WTC11 (cell line): Measurements from ENCODE around the gene RAB34. TPM values are rescaled to one million over a fixed set of nuclear protein-coding genes. Genes with fewer than 3 reads are reported as not detected.

Experiments
- ATAC-seq: fragments of 200-7000 bp; cut with Tn5 transposase; 2 replicates; pipeline ENCODE4 v1.10.0; 2021; ENCODE audit warnings: mild to moderate bottlenecking, moderate library complexity
- CTCF ChIA-PET: fragments of 300-600 bp; sonication (Branson Sonifier 250); formaldehyde crosslinking; loops from one replicate; lab custom pipeline; 2021; ENCODE audit warnings: antibody characterized with exemption; lab: Charles Lee
- POLR2A ChIA-PET: fragments of 350-600 bp; sonication (Branson Sonifier 250); formaldehyde crosslinking; loops from one replicate; lab custom pipeline; 2021; ENCODE audit warnings: antibody characterized with exemption; lab: Charles Lee
- DNase-seq: peaks from one replicate; pipeline ENCODE4 v3.0.0; 2021; ENCODE audit warnings: low spot score
- H3K27ac Mint-ChIP-seq: 2 replicates; pipeline ENCODE4 v1.8.0; 2021; ENCODE audit warnings: mixed read lengths
- H3K27me3 Mint-ChIP-seq: 2 replicates; pipeline ENCODE4 v1.8.0; 2021; ENCODE audit warnings: low read depth, mild to moderate bottlenecking, moderate library complexity, mixed read lengths
- H3K36me3 Mint-ChIP-seq: 2 replicates; pipeline ENCODE4 v1.8.0; 2021; ENCODE audit warnings: mixed read lengths
- H3K4me1 Mint-ChIP-seq: 2 replicates; pipeline ENCODE4 v1.8.0; 2022; ENCODE audit warnings: mixed read lengths
- H3K4me3 Mint-ChIP-seq: 2 replicates; pipeline ENCODE4 v1.8.0; 2021; ENCODE audit warnings: mild to moderate bottlenecking, moderate library complexity, mixed read lengths
- H3K9me3 Mint-ChIP-seq: 2 replicates; pipeline ENCODE4 v1.8.0; 2021; ENCODE audit warnings: mixed read lengths
- AFF4 ChIP-seq: sonication (generic); formaldehyde crosslinking; IDR thresholded peaks from 2 replicates; pipeline ENCODE4 v1.8.1; 2023; ENCODE audit warnings: mild to moderate bottlenecking, missing genetic modification reagents, borderline replicate concordance
- ATF1 ChIP-seq: sonication (generic); formaldehyde crosslinking; IDR thresholded peaks from 2 replicates; pipeline ENCODE4 v1.8.1; 2023; ENCODE audit warnings: mild to moderate bottlenecking, moderate library complexity, missing genetic modification reagents
- CREM ChIP-seq: sonication (generic); formaldehyde crosslinking; IDR thresholded peaks from 2 replicates; pipeline ENCODE4 v1.8.1; 2022; ENCODE audit warnings: mild to moderate bottlenecking, missing genetic modification reagents, moderate library complexity
- ELF4 ChIP-seq: sonication (generic); formaldehyde crosslinking; IDR thresholded peaks from 2 replicates; pipeline ENCODE4 v1.8.1; 2022; ENCODE audit warnings: low read depth, mild to moderate bottlenecking, moderate library complexity, missing genetic modification reagents
- EMX1 ChIP-seq: fragments of 250-450 bp; sonication (Bioruptor Pico); IDR thresholded peaks from 2 replicates; pipeline ENCODE4 v1.8.0; 2021; ENCODE audit warnings: mild to moderate bottlenecking
- FOXP4 ChIP-seq: sonication (generic); formaldehyde crosslinking; IDR thresholded peaks from 2 replicates; pipeline ENCODE4 v1.8.0; 2022; ENCODE audit warnings: mild to moderate bottlenecking, missing genetic modification reagents
- GABPB1 ChIP-seq: sonication (generic); formaldehyde crosslinking; IDR thresholded peaks from 2 replicates; pipeline ENCODE4 v1.8.1; 2023; ENCODE audit warnings: mild to moderate bottlenecking, missing genetic modification reagents
- GTF2I ChIP-seq: fragments of 250-450 bp; sonication (Bioruptor Pico); conservative IDR thresholded peaks from 2 replicates; pipeline ENCODE4 v1.4.0; 2021; ENCODE audit warnings: mild to moderate bottlenecking
- HMGXB4 ChIP-seq: sonication (generic); formaldehyde crosslinking; IDR thresholded peaks from 2 replicates; pipeline ENCODE4 v1.8.1; 2023; ENCODE audit warnings: mild to moderate bottlenecking, moderate library complexity, missing genetic modification reagents
- IRF2 ChIP-seq: sonication (generic); formaldehyde crosslinking; IDR thresholded peaks from 2 replicates; pipeline ENCODE4 v1.8.0; 2022; ENCODE audit warnings: low read depth, missing genetic modification reagents, borderline replicate concordance
- JUN ChIP-seq: sonication (generic); formaldehyde crosslinking; IDR thresholded peaks from 2 replicates; pipeline ENCODE4 v1.8.0; 2023; ENCODE audit warnings: mild to moderate bottlenecking, missing genetic modification reagents
- NFATC4 ChIP-seq: fragments of 250-450 bp; sonication (Bioruptor Pico); IDR thresholded peaks from 2 replicates; pipeline ENCODE4 v1.9.0; 2021; ENCODE audit warnings: mild to moderate bottlenecking
- PREB ChIP-seq: sonication (generic); formaldehyde crosslinking; IDR thresholded peaks from 2 replicates; pipeline ENCODE4 v1.8.1; 2022; ENCODE audit warnings: mild to moderate bottlenecking, missing genetic modification reagents, moderate library complexity, borderline replicate concordance
- ZBTB21 ChIP-seq: sonication (generic); formaldehyde crosslinking; IDR thresholded peaks from 2 replicates; pipeline ENCODE4 v1.8.1; 2023; ENCODE audit warnings: mild to moderate bottlenecking, missing genetic modification reagents, borderline replicate concordance
- ZBTB43 ChIP-seq: sonication (generic); formaldehyde crosslinking; IDR thresholded peaks from 2 replicates; pipeline ENCODE4 v1.8.1; 2023; ENCODE audit warnings: mild to moderate bottlenecking, missing genetic modification reagents
- ZNF281 ChIP-seq: sonication (generic); formaldehyde crosslinking; IDR thresholded peaks from 2 replicates; pipeline ENCODE4 v1.8.0; 2023; ENCODE audit warnings: mild to moderate bottlenecking, missing genetic modification reagents
- ZNF416 ChIP-seq: fragments of 250-450 bp; sonication (Bioruptor Pico); IDR thresholded peaks from 2 replicates; pipeline ENCODE4 v1.9.0; 2021; ENCODE audit warnings: mild to moderate bottlenecking, inconsistent platforms
- ZNF512 ChIP-seq: sonication (generic); formaldehyde crosslinking; IDR thresholded peaks from 2 replicates; pipeline ENCODE4 v1.8.1; 2022; ENCODE audit warnings: missing genetic modification reagents, borderline replicate concordance
- ZNF671 ChIP-seq: fragments of 250-450 bp; sonication (Bioruptor Pico); IDR thresholded peaks from 2 replicates; pipeline ENCODE4 v1.8.0; 2021; ENCODE audit warnings: mild to moderate bottlenecking
- total RNA-seq: library from RNA; stranded (reverse); gene quantifications from 3 replicates; pipeline ENCODE4 v1.2.3, GENCODE V29; 2021

The RAB34 gene
- total RNA-seq, 1 experiment from 2014 or later: 181 TPM

- no peak for TF ChIP-seq ZNF281 (CRISPR knock-in tag)
Observed at GRCh38 chr17:28726226-28726626, 8.6 kb upstream of the RAB34 start, which contains the start of gene TLCD1 (continued).

GRCh38 chr17:28725660-28726225 is 8.1 kb upstream of the RAB34 start:
- Mint-ChIP-seq H3K4me1 (peaks cover 50% of the 10 kb centered on the region), H3K36me3 (peaks cover 38% of the 10 kb centered on the region), H3K27me3 (no peaks in the 10 kb centered on the region), H3K4me3 (peak overlapping the region; percentile 93), H3K27ac (peak overlapping the region; percentile 98), H3K9me3 (no peaks in the 10 kb centered on the region)
- ChIA-PET CTCF (interaction anchor here (0.6 to 12.2 kb wide), 32 partner anchors 9 to 391 kb away, joined by 4 to 541 read pairs (median 12); partner anchors contain the start of genes BLTP2, DHRS13, ERAL1 and FAM222B), POLR2A (interaction anchor here (0.6 to 6.4 kb wide), 12 partner anchors 13 to 454 kb away, joined by 3 to 310 read pairs (median 10); partner anchors contain the start of genes DHRS13, FAM222B, MYO18A and PHF12)
- peak; percentile 77 for DNase-seq
- peak; percentile 43 for ATAC-seq
- TF ChIP-seq CREM: 0 out of 2 replicates have a peak, but pooled peaks have one; percentile 53
- 0 out of 2 replicates have a peak, but pooled peaks have one; percentile 13 for TF ChIP-seq ATF1 (CRISPR knock-in tag)
- peak; percentile 34; the same call in 1 of the 2 replicates for TF ChIP-seq GABPB1
- no peak for TF ChIP-seq GTF2I (CRISPR knock-in tag)
- TF ChIP-seq ZNF512: no peak
- peak; percentile 94 for TF ChIP-seq ZNF671 (CRISPR knock-in tag)
- TF ChIP-seq JUN: peak; percentile 74
- TF ChIP-seq AFF4 (CRISPR knock-in tag): peak; percentile 75
- TF ChIP-seq EMX1 (CRISPR knock-in tag): peak; percentile 23; the same call in 1 of the 2 replicates
- TF ChIP-seq NFATC4 (CRISPR knock-in tag): peak; percentile 98
- peak; percentile 13; the same call in 1 of the 2 replicates for TF ChIP-seq HMGXB4 (CRISPR knock-in tag)
- 0 out of 2 replicates have a peak, but pooled peaks have one; percentile 53 for TF ChIP-seq ZBTB21
- TF ChIP-seq ZBTB43: peak; percentile 85
- peak; percentile 91 for TF ChIP-seq FOXP4
- TF ChIP-seq ZNF416: peak; percentile 95
- TF ChIP-seq IRF2 (CRISPR knock-in tag): 0 out of 2 replicates have a peak, but pooled peaks have one; percentile 48
- no peak for TF ChIP-seq ELF4 (CRISPR knock-in tag)
- no peak; the same call in 1 of the 2 replicates for TF ChIP-seq PREB (CRISPR knock-in tag)
